AG08395 (cell line): ENCODE data around the gene KIAA1614.
A peak's percentile ranks its signal among the peaks of the same experiment; 100 is the strongest.
"Not testable (repeated sequence)": the region's sequence is repeated elsewhere in the genome, so short reads cannot be mapped to it uniquely, and the experiment has no call there.

Experiments used
- DNase-seq: peaks from one replicate; pipeline ENCODE4 v3.0.0; 2012; ENCODE audit warnings: mixed read lengths, low spot score

KIAA1614 gene

DNA sequence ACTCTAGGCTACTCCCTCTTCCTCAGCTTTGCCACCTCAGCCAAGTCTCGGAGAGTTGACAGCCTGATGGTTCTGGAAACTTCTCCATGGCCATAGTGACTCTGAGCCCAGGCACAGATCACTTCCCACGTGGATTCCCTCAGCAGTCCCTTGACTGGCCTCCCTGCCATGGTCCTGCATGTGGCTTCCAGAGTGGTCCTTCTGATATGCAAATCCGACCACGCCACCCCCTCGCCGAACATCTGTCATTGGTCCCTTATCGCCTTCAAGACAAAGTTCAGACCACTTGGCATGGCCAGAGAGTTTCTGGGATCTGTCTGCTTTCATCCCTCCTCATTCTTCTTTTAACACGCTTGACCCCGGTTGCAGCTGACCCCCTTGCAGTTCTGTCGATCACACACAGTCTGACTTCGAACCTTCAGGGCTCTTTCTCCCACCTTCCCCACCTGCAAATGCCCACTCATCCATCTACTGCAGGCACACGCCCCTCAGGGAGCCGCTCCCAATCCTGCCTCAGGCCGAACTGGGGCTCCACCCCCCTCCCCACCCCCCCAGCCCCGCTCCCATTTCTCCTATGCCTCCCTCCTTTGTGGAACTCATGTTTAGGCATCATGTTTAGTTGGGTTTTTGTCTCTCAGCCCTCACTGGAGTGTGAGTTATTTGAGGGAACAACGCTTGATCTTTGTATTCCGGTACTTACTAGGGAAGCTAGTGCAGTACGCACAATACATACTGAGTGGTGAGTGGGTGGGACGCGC is 29.0 kb downstream of the KIAA1614 start:
- DNase-seq, result no peak

DNA sequence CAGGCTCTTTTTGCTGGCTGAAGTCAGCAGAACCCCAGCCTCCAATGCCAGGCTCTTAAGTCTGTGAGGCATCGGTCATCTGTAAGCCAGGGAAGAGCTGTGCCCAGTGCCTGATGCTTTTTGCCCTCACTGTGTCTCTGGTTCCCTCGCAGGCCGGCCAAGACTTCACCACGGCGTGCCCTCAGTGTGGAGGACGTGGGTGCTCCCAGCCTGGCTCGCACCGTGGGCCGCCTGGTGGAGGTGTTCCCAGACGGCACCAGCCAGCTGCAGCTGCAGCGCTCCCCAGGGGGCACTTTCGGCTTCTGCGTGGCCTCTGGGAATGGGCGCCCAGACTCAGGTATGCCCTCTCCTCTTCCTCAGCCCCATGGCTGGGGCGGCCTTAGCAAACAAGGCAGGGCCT is 32.5 kb downstream of the KIAA1614 start:
- DNase-seq, result no peak

DNA sequence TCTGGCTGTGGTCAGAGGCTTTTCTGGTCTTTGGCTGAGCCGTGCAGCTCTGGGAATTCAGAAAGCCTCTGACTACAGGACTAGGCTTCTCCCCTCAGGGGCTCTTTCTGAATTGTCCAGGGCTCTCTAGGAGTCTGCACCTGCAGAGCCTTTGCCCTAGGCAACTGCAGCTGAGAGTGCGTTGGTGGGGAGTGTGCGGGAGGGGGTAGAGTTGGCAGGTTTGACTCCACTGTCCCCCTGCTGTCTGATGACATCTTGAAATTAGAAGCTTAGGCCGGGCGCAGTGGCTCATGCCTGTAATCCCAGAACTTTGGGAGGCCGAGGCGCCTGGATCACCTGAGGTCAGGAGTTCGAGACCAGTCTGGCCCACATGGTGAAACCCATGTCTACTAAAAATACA is 32.9 kb downstream of the KIAA1614 start:
- DNase-seq, result no peak

DNA sequence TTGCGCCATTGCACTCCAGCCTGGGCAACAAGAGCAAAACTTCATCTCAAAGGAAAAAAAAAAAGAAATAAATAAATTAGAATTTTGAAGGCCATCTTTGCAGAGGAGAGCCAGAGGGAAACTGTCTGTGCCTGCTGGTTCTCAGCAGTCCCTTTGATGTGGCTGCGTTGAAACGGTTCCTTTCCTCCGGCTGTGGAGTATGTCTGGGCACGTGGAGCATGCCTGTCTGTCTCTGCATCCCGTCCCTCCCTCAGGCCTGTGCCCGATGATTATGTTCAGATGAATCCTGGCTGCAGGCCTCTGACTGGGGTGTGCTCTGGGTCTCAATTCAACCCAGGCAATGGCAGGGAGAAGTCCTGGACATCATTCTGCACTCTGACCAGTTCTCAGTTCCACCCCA is 33.4 kb downstream of the KIAA1614 start:
- no peak for DNase-seq

DNA sequence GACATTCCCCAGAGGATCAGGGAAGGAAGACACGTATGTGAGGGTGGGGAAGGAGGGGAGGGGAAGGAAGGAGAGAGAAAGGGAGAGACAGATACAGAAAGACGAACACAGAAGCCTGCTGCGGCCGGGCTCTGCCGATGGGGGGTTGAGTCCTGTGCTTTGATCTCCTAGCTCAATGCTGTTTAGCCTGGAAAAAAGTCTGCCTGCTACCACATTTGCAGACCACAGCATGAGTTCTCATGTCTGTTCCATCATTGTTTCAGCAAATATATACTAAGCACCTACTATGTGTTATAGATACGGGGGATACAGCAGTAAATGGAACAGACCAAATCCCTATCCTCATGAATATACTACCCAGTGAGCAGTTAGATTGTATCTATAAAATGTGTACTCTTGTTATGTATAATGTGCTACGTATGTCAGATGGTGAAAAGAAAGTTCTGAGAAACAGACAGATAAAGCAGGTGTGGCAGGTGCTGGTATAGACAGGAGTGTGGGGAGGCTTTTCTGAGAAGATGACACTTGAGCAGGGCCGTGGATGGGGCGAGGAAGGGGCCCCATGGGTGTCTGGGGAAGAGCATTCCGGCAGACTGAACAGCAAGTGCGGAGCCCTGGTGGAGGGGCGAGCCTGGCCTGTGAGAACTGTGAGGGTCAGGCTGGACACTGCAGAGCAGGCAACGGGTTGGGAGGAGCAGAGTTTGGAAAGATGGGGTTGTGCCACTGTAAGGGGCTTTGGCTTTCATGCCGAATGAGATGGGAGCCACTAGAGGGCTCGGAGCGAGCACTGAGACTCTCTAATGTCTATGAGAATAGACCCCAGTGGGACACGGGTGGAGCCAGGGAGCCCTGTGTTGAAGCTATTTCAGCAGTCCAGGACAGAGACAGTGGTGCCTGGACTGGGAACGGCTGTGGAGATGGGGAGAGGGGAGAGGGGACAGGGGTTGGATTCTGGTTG is 34.1 kb downstream of the KIAA1614 start:
- DNase-seq, result no peak

DNA sequence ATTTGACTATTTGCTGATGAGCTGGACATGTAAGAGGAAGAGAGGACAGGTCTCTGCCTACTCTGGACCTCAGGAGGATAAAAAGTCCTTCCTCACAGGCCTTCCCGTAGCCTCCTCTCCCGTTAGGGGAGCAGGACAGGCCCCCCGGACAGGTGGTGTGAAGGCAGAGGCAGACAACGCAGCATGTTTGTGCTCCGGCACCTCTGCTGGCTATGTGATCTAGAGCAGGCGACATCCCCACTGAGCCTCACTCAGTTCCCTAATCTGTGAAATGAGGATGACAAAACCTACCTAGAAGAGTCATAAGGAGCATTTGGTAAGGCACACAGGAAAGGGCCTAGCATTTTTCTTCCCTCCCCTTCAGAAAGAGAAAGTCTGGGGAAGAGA is 34.8 kb downstream of the KIAA1614 start:
- no peak for DNase-seq

DNA sequence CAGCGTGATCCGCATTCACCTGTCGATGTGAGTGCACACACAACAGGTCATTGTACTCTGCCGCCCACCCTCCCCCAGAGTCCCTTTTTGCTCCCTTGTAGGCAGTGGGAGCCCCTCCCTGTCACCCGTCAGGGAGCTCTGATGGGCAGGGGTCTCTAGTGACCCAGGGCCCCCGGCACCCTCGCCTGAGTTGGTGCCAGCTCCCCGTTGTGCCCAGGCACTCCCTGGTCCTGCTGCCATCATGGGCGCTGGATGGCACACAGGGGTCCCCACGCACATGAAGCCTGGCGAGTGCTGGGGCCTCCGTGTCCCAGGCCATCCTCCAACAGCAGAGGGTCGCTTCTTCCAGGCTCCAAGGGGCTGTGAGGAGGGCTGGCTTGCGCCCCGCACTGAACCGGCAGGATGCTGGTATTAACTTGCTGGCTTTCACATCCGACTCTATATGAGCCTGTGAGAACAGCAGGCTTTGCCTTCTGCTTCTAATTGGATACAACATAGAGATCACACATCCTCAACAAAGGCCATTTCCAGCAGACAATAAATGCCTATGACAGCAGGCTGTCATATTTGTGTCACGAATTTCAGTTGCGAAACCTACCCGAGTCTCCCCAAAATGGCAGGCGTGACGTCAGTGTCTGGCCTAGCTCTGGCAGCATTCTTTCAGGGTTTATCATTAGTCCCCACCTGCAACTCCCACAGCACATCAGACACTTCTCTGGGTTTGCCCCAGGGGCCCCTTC is 35.4 kb downstream of the KIAA1614 start:
- no peak for DNase-seq

DNA sequence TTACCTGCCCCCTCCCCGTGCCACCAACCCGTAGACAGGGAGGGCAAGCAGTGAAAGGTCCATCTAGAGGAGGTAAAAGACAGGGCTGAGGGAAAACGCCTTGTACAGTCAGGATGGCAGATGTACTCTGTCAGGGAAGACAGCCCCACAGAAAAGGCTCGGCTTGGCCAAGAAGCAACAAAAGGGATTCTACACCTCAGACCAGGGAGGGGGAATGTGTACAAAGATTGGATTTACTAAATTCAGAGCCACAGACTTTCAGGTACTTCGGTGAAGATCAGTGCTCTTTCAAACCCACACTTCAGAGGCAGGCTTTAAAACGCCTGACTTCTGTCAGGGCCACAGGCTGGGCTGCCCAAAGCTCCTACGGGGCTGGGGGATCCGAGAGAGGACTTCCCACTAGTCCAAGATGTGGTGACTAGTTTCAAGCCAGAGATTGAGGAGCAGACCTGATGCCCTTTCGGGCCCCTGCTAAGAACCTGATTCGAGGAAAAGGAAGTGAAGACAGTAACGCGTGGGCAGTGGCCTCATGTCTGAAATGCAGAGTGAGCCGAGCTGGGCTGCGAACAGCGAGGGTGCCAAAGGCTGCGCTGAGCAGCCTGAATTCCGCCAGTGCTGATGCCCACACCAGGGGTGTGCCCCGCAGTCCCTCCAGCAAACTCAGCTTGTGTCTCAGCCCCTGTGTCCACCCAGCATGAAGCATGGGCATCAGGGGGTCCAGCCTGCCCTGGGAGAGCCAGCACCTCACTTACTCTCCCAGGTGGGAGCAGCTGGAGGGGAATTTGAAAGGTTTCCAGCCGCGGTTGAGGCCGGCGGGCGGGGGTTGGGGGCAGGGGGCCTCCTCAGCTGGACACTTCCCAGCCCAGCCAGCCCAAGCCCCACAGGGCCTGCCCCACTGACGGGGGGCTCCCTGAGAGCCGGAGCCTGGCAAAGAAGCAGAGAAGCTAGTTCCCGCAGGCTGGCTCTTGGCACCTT is 36.2 kb downstream of the KIAA1614 start:
- DNase-seq, result no peak

DNA sequence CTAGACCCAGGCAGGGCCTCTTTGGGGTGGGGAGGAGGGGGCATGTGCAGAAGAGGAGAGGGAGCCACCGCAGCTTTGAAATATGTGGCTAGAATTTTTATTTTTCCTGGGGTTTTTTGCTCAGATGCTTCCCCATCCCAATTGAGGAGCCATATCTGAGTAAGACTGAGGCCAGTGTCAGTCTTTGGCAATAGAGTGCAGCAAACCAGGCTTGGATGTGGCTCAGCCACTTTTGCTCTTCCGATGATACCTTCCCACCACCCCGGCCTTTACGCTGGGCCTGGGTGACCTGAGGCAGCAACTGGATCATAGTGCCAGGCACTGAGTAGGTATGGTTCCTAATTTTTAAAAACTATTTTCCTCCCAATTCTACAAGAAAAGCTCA is 36.9 kb downstream of the KIAA1614 start:
- no peak for DNase-seq

DNA sequence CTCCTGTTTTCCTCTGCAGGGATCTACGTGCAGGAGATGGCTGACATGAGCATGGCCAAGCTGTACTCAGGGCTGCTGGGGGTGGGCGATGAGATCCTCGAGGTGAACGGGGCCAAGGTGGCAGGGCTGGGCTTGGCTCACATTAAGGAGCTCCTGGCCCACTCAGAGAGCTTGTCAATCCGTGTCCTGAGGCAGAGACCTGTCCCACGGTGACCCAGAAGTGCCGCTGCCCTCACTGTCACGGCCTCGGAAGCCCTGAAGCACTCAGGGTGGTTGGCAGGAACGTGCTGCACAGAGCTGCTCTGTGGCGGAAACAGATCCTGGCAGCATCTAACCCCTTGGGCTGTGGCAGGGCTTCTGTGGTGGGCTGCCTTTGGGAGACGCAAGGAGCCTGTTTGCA is 37.6 kb downstream of the KIAA1614 start:
- no peak for DNase-seq

DNA sequence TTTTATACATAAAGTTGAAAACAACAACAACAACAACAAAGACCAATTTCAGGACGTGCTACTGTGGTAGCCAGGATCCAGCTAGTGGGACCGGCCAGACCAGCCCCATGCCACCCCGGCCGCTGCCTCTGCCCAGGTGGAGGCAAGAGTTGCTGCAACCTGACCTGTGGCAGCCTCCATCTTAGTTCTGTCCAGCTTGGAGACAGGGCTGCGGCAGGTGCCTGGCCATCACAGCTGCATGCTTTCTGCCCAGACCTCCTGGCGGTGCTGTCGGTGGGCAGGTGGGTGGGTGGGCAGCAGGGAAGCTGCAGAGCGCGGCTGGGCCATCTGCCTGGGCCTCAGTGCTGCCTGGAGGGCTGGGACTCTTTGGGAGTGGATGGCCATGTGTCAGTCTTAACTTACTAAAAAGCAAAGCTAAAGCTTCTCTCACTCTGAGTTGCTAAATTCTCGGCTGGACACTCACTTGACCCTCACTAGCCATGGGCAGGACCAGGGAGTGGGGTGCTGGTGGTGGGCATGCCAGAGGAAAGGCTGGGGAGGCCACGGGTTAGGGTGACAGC is 38.6 kb downstream of the KIAA1614 start:
- DNase-seq, result no peak

DNA sequence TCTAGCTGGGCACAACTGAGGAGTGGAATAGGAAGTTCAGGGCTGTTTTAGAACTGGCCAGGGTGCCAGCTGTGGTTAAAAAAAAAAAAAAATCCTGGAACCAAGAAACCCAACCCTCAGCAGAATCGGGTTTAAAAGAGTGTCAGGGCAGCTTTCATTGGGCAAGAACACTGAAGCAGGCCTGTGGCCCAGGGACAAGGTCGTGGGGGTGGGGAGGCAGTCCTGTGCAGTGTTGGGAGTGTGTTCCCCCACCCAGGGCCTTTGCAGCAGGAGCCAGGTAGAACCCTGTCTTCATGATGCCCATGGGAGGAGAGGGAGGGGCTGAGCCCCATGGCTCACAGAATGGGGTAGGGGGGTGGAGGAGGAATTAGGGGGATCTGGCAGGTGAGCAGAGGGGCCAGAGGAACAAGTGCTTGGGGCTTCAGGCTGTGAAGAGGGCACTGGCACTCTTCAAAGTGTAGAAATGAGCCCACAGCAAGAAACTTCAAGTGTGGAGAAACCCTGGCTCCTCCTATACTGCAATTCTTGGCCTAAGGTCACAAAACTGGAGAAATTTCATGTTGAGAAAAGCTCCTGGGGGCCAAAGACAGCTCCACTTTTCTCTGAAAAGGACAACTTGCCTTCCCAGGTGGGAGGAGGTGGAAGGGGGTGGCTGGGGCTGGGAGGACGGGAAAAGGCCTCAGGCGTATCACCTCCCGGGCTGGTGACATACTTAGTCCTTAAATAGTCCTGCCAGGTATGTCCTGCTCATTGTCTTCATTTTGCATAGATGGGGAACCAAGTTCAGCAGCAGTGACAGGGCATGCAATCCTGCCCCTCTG is 39.3 kb downstream of the KIAA1614 start:
- DNase-seq, result no peak

DNA sequence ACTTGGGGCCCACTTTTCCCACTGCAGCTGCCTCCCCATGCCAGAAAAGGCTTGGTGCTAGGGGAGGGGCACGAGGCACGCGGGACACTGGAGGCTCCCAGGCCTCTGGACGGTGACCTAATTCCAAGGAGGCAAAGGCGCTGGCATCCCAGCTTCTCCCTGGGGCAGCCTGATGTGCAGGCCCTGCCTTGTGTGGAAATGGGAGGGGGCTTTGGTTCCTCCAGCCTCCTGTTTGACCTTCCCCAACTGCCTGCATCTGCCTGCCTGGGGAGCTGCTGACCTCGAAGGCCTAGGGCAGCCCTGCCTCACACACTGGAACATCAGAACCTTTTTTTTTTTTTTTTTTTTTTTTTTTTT is 39.9 kb downstream of the KIAA1614 start:
- DNase-seq, result no peak

DNA sequence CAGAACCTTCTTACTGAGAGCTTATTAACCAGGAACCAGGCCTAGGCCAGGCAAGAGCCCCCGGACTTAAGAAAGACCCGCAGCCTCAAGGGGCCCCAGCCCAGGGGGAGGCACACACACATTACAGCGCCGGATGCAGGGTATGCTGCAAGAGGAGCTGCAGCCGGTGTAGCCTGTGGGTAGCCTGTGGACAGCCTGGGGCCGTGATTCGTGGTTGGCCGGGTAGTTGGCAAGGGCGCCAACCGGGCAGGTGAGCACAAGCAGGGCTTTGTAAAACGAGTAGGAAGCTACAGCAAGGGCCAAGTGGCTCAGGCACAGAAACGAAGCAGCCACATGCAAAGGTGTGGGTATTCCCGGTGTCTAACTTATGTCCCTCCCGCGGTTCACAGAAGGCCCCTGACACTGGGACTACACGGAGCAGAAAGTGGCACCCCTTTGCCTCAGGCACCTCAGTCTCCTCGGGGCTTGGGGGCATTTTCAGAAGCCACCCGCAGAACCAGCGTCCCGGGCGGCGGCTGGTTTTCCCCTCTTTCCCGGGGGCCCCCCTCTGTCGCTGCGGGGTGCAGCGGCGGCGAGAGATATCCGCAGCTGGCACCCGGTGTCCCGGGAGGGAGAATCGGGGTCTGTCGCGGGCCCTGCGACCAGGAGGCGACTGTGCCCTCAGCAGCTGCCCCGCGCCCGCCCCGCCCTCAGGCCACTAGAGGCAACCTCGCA is 40.8 kb downstream of the KIAA1614 start:
- DNase-seq, result no peak

DNA sequence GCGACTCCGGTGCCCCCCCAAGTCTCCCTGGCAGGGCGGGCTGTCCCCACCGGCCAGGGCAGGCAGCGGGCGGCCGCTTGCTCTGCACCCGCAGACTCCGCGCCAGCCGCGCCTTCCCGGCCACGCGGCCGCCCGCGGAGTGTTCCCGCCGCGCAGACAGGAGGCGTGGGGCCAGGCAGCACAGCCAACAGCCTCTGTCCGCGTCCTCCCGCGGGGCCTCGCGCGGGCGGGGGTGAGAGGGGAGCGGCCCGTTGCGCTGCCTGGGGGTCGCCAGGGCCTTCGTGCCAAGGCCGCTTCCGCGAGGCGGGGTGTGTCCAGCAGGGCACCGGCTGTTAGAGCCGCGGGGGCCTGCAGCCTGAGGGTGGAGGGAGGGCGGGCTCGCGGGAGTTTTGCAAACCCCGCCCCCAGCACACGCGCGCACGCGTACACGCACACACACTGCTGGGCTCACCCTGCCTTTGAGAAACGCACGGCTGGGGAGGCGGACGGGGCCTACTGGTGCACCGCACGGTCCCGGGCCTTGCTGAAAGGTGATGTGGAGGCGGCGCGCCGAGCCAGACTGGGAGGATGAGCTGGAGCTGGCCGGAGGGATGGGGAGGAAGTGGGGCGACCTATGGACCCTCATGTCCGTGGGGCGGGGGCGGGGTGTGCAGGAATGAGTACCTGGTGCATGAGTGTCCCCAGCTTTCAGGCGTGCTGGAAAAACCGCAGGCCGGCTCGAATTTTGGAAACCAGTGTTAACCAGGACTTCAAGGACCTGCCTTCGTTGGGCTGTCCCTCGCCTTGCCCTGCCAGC is 41.5 kb downstream of the KIAA1614 start:
- DNase-seq, result peak; percentile 85

DNA sequence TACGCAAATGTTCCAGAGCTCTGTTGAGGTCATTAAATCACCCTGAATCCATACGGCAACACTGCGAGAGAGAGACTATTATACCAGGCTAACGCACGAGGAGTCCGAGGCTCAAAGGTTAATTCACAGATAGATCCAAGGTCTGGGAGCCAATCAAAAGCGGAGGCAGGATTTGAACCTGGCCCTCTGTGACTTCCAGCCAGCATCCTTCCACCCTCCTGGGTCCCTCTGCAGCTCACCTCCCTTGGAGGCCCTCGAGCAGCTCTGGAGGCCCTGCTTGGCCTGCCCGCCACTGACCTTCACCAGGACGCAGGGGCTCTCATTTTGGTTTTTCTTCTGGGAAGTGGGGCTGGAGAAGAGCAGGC is 42.1 kb downstream of the KIAA1614 start:
- no peak for DNase-seq

DNA sequence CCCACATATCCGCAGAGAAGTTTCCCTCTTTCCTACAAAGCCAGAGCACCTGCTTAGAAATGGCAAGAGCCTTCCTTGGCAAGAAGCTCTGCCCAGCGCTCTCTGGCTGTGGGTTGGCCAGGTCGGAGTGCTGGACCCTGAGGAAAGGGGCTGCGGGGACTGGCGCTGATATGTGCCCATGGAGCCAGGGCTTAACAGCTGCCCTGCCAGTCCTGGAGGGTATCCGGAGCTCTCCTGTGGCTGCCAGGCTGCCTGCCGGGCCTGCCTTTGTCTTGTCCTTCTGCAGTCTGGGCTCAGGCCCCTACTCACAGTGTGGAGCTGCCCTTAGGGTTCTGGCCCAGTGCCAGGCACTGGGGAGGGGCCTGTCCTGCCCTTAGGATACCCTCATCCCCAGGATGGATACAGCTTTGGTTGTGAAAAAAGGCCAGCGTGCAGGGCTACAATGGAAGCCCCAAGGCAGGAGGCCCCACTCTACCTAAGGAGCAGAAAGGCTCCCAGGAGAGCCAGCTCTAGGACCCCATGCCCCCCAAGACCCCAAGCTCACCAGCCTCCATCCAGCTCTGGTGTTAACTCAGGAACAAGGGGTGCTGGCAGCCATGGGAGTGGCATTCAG is 43.4 kb downstream of the KIAA1614 start:
- no peak for DNase-seq

DNA sequence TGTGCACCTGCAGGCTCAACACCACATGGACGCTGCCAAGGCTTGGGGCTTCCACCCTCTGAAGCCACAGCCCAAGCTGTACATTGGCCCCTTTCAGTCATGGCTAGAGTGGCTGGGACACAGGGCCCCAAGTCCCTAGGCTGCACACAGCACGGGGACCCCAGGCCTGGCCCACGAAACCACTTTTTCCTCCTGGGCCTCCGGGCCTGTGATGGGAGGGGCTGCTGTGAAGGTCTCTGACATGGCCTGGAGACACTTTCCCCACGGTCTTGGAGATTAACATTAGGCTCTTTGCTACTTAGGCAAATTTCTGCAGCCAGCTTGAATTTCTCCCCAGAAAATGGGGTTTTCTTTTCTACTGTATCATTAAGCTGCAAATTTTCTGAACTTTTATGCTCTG is 46.9 kb downstream of the KIAA1614 start:
- DNase-seq, result not testable (repeated sequence)
